ENCODE results near the gene CAPZA2.
"Not testable (repeated sequence)": the region's sequence is repeated elsewhere in the genome, so short reads cannot be mapped to it uniquely, and the experiment has no call there.

The CAPZA2 gene

GRCh38 chr7:116862234-116862950 lies at the start of gene CAPZA2:
TSS of gene CAPZA2 (plus strand) at chr7:116862587. CDS start at chr7:116862612, 25 bp downstream.
- peak; percentile 98 for DNase-seq

DNA sequence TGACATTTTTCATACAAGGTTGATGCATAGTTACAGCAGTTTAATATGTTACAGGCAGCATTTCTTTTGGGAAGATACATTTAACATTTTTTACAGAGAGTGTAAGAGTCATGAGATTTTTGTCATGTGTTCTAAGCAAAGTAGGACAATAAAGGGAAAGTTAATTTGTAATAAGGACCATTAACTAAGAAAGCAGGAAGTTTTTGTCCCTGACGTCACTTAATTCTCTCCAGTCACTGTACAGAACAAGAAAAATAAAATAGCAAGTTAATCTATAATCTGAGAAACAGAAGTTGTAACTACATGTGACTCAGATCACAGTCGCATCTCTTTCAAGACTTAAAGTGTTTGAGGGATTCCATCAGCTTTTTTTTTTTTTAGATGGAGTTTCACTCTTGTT lies 49.5 kb upstream of the CAPZA2 start:
- DNase-seq = no peak

GRCh38 chr7:116813371-116813770 lies 49.0 kb upstream of the CAPZA2 start:
- not testable (repeated sequence) for DNase-seq

GRCh38 chr7:116815041-116815440 lies 47.3 kb upstream of the CAPZA2 start:
- no peak for DNase-seq

DNA sequence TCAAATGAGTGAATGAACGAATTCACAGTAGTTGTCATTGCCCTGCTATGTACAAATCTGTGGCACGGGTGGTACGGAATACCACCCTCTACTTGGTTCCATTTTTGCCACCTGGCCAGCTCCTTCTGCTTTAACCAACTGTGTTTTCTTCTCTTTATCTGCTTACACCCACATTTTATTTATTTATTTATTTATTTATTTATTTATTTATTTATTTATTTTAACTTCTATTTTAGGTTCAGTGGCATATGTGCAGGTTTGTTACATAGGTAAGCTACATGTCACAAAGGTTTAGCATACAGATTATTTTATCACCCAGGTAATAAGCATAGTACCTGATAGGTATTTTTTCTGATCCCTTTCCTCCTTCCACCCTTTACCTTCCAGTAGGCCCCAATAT lies 42.2 kb upstream of the CAPZA2 start:
- DNase-seq = no peak

- not testable (repeated sequence) for DNase-seq
Observed at GRCh38 chr7:116821647-116822046, 40.7 kb upstream of the CAPZA2 start.

- no peak for DNase-seq
Observed at GRCh38 chr7:116824449-116824848, 37.9 kb upstream of the CAPZA2 start.

- DNase-seq = no peak
Observed at GRCh38 chr7:116828281-116828680, 34.1 kb upstream of the CAPZA2 start.

GRCh38 chr7:116829041-116829440 lies 33.3 kb upstream of the CAPZA2 start:
- DNase-seq = no peak

GRCh38 chr7:116829493-116829892 lies 32.9 kb upstream of the CAPZA2 start:
- no peak for DNase-seq

GRCh38 chr7:116832692-116833091 lies 29.7 kb upstream of the CAPZA2 start:
- no peak for DNase-seq

DNA sequence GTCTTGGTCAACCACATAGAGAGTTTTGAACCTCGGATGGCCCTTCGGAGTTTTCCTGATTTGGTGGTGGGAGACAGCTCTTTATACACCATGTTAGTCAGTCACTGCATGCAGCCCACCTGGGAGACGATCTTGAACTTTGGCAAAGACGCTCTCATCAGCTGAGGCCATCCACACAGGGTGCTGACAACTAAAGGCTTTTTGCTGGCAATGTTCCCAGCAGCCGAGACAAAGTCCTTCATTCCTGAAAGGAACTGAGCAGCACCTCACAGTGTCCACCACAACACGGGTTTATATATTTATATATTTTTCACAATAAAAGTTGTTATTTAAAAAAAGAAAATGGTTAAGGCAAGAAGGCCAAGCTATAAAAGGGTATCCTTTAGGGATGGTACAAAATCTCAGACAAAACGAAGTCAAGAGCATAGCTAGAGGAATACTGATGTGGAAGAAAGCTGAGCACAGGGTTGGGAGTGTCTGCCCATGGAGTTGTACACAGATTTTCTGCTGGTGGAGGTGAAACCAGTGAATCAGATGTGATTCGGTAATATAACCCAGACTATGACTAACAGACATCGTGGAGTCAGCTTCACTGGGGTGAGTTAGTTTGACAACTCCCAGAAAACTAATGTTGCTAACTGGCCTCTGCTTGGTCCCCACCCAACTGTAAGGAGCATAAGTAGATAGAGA lies 27.4 kb upstream of the CAPZA2 start:
- no peak for DNase-seq

GRCh38 chr7:116836048-116836447 lies 26.3 kb upstream of the CAPZA2 start:
- no peak for DNase-seq

DNA sequence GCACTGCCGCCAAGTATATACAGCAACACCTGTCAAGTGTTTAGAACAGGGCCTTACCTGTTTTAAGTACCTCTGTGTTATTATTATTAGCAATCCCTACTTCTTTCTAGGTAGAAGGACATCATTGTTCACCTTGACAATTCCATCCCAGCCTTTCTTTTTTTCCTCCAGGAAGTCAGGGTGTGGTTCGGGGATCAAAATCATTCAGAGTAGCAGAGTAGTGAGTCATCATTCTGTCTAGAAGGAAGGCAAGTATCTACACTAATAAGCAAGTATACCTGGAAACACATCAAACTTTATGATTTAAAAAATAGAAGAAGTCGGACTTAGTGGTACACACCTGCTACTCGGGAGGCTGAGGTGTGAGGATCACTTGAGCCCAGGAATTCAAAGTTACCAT lies 25.5 kb upstream of the CAPZA2 start:
- no peak for DNase-seq

DNA sequence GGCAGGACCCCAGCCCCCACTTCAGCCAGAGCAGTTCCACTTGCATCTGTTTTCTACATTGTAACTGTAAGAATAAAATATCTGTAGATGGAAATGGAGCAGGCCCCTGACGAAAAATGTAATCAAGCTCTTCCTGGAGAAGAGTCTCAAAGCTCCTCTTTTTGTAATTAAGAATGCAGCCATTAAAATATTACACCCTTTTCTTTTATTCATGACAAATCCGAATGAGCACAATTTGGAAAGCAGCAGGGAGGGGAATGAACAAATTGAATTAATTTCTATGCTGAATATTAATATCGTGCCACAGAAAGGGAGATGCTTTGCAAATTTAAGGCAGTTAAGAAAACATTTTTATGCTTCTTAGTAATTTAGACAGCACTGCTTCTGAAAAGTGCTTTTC lies 24.8 kb upstream of the CAPZA2 start:
- no peak for DNase-seq

DNA sequence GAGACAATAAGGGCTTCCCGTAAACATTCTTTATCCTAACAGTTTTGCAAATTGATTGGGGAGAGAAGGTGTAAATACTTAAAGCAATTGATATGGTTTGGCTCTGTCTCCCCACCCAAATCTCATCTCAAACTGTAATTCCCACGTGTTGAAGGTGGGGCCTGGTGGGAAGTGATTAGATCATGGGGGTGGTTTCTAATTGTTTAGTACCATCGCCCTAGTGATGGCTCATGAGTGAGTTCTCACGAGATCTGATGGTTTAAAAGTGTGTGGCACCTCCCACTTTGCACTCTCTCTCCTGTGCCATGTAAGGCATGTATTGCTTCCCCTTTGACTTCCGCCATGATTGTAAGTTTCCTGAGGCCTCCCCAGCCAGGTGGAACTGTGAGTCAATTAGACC lies 22.1 kb upstream of the CAPZA2 start:
- DNase-seq = no peak

DNA sequence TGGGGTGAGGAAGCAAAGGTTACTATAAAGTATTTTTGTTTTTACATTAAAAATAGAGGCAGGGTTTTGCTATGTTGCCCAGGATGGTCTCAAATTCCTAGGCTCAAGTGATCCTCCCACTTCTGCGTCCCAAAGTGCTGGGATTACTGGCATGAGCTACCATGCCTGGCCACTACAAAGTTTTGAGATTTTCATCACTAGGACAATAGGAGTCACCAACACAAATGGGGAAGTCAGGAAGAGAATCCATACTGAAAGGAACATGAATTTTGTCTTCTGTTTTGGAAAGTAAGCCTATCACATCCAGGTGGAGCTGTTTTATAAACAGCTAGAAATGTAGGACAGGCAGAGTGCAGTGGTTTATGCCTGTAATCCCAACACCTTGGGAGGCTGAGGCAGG lies 20.0 kb upstream of the CAPZA2 start:
- no peak for DNase-seq

- DNase-seq = no peak
Observed at GRCh38 chr7:116843378-116843777, 19.0 kb upstream of the CAPZA2 start.

DNA sequence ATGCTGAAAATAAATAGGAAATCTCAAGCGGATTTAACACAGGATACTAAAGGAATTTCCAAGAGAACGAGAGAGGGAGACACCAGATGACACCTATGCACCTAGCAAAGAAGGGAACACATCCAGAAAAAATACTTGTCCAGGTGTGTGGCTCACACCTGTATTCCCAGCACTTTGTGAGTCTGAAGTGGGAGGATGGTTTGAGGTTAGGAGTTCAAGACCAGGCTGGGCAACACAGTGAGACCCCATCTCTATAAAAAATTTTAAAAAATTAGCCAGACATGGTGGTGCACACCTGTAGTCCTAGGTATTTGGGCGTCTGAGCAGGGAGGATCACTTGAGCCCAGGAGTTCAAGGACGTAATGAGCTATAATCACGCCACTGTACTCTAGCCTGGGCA lies 11.2 kb upstream of the CAPZA2 start:
- DNase-seq = no peak

- DNase-seq = no peak
Observed at GRCh38 chr7:116851671-116852070, 10.7 kb upstream of the CAPZA2 start.

DNA sequence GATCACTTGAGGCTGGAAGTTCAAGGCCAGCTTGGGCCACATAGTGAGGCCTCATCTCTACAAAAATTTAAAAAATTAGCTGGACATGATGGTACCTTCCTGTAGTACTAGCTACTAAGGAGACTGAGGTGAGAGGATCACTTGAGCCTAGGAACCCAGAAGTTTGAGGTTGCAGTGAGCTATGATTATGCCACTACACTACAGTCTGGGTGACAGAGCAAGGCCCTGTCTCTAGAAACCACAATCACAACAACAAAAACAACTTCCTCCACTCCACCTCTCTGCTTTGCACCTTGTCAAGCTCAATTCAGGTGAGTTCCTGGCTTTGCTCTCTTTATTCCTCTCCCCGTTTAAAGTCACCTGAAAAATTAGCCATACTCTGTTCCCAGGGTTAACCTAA lies 8.3 kb upstream of the CAPZA2 start:
- DNase-seq = no peak

- DNase-seq = no peak
Observed at GRCh38 chr7:116857052-116857451, 5.3 kb upstream of the CAPZA2 start.

- DNase-seq = no peak
Observed at GRCh38 chr7:116859323-116859722, 3.1 kb upstream of the CAPZA2 start.

- DNase-seq = no peak
Observed at GRCh38 chr7:116861717-116862116, 670 bp upstream of the CAPZA2 start.

Data from activated CD8-positive, alpha-beta memory T cell treated with anti-CD3 and anti-CD28 coated beads, Interleukin-2, amount 50 U/mL, for 48 hours (primary cell).